AG04450 (cell line): ENCODE measurements around the gene ACER1. TPM values are rescaled to one million over a fixed set of nuclear protein-coding genes. Genes with fewer than 3 reads are reported as not detected.

Experiments used
- CTCF ChIA-PET: fragments of 300-600, 350-600 bp; formaldehyde crosslinking; extraction: SDS; loops from one replicate; lab custom pipeline; 2022; ENCODE audit warnings: antibody characterized with exemption, inconsistent platforms; lab: Charles Lee
- POLR2A ChIA-PET: fragments of 350-600 bp; formaldehyde crosslinking; extraction: SDS; loops from one replicate; lab custom pipeline; 2021; ENCODE audit warnings: antibody characterized with exemption, inconsistent platforms; lab: Yijun Ruan, JAX
- DNase-seq: peaks from one replicate; pipeline ENCODE4 v3.0.0-alpha.2; 2011; ENCODE audit warnings: low read depth, low spot score
- H3K27ac ChIP-seq: one replicate; pipeline ENCODE4 v1.5.1; 2012; ENCODE audit warnings: low read depth, low read length, control low read depth
- H3K27me3 ChIP-seq: one replicate; pipeline ENCODE4 v1.6.0; 2012; ENCODE audit warnings: low read length; ENCODE audit not compliant: control insufficient read depth, insufficient read depth
- H3K4me3 ChIP-seq: 2 replicates; pipeline ENCODE4 v1.5.1; 2011; ENCODE audit warnings: mild to moderate bottlenecking, low read depth, low read length, control low read depth
- H3K9me3 ChIP-seq: 2 replicates; pipeline ENCODE4 v1.5.1; 2012; ENCODE audit warnings: low read length; ENCODE audit not compliant: control insufficient read depth, insufficient read depth
- CTCF ChIP-seq: IDR thresholded peaks from 2 replicates; pipeline ENCODE4 v1.5.1; 2011; ENCODE audit warnings: low read depth, low read length, control low read depth, inconsistent platforms
- polyA plus RNA-seq: library from polyadenylated mRNA; depleted of rRNA; stranded (reverse); fragments of >200 nt; gene quantifications from 2 replicates; pipeline ENCODE4 v1.2.3, GENCODE V29; 2011

The ACER1 gene
- polyA plus RNA-seq, 1 experiment = not detected

DNA sequence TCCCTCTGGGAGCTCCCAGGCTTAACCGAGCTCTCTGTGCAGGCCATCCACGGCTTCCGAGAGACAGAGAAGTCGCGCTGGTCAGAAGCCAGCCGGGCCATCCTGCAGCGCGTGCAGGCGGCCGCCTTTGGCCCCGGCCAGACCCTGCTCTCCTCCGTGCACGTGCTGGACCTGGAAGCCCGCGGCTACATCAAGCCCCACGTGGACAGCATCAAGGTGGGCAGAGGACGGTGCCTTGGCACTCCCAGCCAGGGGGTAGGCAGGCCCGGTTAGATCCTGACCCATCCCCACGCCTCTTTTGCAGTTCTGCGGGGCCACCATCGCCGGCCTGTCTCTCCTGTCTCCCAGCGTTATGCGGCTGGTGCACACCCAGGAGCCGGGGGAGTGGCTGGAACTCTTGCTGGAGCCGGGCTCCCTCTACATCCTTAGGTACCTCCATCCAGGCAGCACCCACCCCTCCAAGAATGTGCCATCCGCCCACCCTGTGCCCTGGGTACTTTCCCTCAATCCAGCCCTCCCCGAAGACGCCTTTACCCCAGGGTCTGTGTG is 40.8 kb upstream of the ACER1 start:
- H3K27me3 ChIP-seq = no peaks in the 10 kb centered on the region
- ChIA-PET CTCF (no interaction called here), POLR2A (interaction anchor here (2.0 kb wide), 1 partner anchor 19 kb away, joined by 6 read pairs; the partner anchor contains the start of gene GTF2F1)
- H3K4me3 ChIP-seq = peak overlapping the region; percentile 64; the same call in 1 of the 2 replicates
- H3K27ac ChIP-seq = peak overlapping the region; percentile 21
- DNase-seq = no peak
- no peak for TF ChIP-seq CTCF
- peaks cover 3% of the 10 kb centered on the region; the same call in 1 of the 2 replicates for H3K9me3 ChIP-seq

DNA sequence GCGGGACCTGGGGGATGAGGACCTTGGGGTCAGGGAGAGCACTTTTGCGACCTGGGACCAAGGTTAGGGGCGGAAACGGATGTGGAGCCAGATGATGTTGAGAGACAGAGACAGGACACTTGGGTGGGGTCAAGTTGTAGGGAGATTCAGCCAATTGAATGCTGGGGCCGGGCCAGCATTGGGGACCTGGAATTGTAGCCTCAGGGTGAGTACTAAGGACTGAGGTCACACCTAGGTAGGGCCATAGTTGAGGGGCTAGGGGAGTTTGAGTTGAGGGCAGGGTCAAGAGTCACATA is 40.3 kb upstream of the ACER1 start:
- Histone ChIP-seq H3K4me3 (peak overlapping the region; percentile 64), H3K27me3 (no peaks in the 10 kb centered on the region), H3K9me3 (peaks cover 3% of the 10 kb centered on the region; the same call in 1 of the 2 replicates), H3K27ac (peak overlapping the region; percentile 21)
- DNase-seq = no peak
- CTCF ChIA-PET = no interaction called here
- POLR2A ChIA-PET = interaction anchor here (2.0 kb wide), 1 partner anchor 20 kb away, joined by 6 read pairs; the partner anchor contains the start of gene GTF2F1
- TF ChIP-seq CTCF = no peak

DNA sequence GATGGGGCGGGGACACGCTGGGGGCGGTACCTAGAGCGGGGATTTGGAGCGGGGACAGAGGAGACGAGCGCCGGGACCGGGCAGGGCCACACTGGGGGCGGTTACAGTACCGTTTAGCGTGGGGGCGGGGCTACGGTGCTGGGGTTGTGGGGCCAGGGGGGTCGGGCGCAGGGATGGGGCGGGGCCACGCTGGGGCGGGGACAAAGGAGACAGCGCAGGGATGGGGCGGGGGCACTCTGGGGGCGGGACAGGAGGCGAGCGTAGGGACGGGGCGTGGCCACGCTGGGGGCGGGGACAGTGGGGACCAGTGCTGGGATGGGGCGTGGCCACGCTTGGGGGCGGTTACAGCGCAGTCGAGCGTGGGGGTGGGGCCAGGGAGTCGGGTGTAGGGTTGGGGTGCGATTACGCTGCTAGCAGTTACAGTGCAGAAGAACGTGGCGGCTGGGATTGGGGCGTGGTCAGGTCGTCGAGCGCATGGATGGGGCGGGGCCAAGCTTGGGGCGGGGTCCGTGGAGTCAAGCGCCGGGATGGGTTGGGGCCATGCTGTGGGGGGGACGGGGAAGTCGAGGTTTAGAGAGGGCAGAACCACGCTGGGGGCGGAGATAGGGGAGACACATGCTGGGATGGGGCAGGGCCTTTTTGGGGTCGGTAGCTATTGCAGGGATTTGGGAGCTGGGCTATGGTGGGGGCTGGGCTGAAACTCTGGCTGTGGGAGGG is 39.8 kb upstream of the ACER1 start:
- peaks cover 3% of the 10 kb centered on the region; the same call in 1 of the 2 replicates for H3K9me3 ChIP-seq
- peak; percentile 98 for DNase-seq
- peak overlapping the region; percentile 77 for H3K4me3 ChIP-seq
- ChIA-PET POLR2A (interaction anchor here (0.5 to 2.0 kb wide), 6 partner anchors 12 to 1542 kb away, joined by 3 to 15 read pairs (median 6); partner anchors contain the start of genes CLPP, GTF2F1 and KHSRP), CTCF (interaction anchor here (0.5 to 1.0 kb wide), 2 partner anchors 19 to 154 kb away, joined by 3 read pairs; no protein-coding TSS in a partner anchor)
- H3K27ac ChIP-seq = peak overlapping the region; percentile 93
- H3K27me3 ChIP-seq = no peaks in the 10 kb centered on the region
- TF ChIP-seq CTCF = no peak

- Histone ChIP-seq H3K27me3 (no peaks in the 10 kb centered on the region), H3K4me3 (peak within 1 kb of the TSS; percentile 77), H3K27ac (peak within 1 kb of the TSS; percentile 93), H3K9me3 (peaks cover 3% of the 10 kb centered on the region; the same call in 1 of the 2 replicates)
- no peak for TF ChIP-seq CTCF
- ChIA-PET POLR2A (interaction anchor here (0.5 to 2.0 kb wide), 10 partner anchors 10 to 1542 kb away, joined by 3 to 15 read pairs (median 6); partner anchors contain the start of genes CLPP, GTF2F1 and KHSRP), CTCF (interaction anchor here (0.5 to 1.0 kb wide), 3 partner anchors 14 to 154 kb away, joined by 3 to 4 read pairs (median 3); no protein-coding TSS in a partner anchor)
- DNase-seq = peak; percentile 100
Measured at GRCh38 chr19:6372594-6373095, 39.2 kb upstream of the ACER1 start, which contains the start of gene ALKBH7. TSS of gene ALKBH7 (plus strand) at chr19:6372794. CDS start at chr19:6372821, 27 bp downstream.
